8988T (cell line): Measurements from ENCODE around the gene RAB11FIP3.
"Not testable (repeated sequence)": the region's sequence is repeated elsewhere in the genome, so short reads cannot be mapped to it uniquely, and the experiment has no call there.

Source experiments
- DNase-seq: peaks from one replicate; pipeline ENCODE4 v3.0.0; 2011

Gene RAB11FIP3

DNA sequence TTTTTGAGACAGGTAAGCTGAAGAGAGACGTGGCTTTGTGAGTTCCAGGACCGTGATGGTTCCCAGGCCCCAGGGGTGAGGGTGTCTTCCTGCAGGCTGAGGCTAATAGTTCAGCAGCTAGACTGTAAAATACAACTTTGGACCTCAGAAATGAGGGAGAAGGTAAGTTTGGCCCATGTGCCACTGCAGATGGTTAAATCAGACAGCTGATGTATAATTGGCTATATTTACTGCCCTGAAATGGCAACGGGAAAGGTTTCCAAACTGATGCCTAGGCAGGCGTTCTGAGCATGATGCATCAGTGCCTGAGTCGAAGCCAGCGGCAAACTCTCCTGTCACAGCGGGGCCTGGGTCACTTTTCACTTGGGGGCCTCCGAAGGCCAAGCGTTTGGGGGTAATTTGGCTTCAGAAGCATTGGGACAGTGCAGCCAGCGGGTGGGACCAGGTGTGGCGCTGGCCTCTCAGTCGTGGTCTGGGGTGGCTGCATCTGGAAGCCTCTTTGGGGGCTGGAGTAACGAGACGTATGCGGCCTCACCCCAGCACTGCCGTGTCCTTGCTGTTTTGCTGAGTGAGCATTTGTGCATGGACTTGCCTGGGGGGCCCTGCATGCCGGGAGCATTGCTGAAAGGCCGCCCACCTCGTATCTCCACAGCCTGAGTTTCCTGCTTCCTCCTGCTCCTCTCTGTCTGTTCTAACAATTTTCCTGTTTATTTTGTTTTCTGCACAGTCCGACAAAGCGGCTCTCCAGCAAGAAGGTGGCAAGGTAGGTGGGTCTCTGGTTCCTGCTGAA is 70.8 kb downstream of the RAB11FIP3 start:
- DNase-seq = no peak

- DNase-seq = no peak
Measured at GRCh38 chr16:497258-497657, 71.8 kb downstream of the RAB11FIP3 start.

GRCh38 chr16:499924-500323 is 74.5 kb downstream of the RAB11FIP3 start:
- no peak for DNase-seq

- DNase-seq = no peak
Measured at GRCh38 chr16:500709-501108, 75.3 kb downstream of the RAB11FIP3 start.

DNA sequence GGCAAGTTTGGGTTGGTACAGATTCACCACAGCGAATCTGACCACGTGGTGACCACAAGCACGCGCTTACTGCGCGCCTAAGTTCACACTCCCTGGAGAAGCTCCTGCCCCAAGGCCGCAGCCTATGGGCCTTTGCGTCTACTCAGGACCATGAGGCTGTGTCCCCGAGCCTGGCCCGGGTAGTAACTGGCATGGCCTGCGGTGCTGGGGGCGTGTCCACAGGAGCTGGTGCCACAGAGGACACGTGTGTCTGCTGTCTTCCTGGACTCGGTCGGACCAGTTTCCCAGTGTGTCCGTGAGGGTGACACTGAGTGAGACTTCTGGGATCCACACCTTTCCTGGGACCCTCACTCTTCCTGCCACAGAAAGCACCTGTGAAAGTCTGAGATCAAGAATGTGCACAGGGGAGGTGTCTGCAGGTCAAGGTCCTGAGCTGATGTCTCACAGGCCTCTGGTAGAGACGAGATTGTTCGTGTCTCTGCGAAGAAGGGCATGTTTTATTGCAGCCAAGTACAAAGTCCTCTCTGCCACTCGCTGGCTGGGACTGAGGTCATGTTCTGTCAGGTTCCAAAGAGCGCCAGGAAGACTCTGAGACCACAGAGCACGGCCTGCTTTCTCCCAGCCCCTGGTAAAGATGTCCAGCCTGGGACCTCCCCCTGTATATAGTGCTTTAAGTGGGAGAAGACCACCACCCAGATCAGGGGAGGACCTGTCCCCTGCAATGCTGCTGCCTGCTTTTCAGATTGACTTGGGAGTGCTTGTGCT is 76.9 kb downstream of the RAB11FIP3 start:
- no peak for DNase-seq

GRCh38 chr16:503150-504071 is 78.0 kb downstream of the RAB11FIP3 start:
- no peak for DNase-seq

GRCh38 chr16:505479-506245 is 80.2 kb downstream of the RAB11FIP3 start:
- no peak for DNase-seq

GRCh38 chr16:506246-506546 is 80.7 kb downstream of the RAB11FIP3 start:
- DNase-seq = no peak

DNA sequence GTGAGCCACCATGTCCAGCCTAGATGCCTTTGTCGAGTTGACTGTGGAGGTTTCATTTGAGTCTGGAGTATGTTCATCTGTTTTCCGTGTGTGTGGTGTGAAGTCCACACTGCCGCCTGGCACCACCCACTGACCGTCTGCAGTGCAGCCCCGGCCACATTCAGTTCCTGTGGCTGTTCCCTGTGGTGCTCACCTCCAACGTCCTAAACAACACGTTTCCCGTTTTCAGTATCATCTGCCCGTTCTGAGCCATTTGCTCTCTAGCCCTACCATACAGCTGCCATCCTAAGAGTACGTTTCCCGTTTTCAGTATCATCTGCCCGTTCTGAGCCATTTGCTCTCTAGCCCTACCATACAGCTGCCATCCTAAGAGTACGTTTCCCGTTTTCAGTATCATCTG is 82.1 kb downstream of the RAB11FIP3 start:
- DNase-seq = not testable (repeated sequence)

DNA sequence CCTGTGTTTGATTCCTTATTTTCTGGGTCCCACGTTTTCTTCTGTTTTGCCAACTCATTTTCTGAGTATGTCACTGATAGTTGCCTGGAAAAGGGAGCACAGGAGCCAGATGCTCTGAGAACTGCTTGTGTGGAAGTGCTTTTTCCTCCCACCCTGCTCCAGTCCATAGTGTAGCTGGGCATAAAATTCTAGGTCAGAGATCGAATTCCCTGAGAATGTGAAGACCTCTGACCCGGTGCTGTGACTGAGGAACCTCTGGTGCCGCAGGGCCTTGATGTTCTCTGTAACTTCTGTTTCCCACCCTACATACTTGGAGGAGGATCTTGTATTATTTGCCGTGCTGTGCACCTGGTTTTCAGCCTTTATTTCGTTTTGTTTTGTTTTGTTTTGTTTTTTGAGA is 82.5 kb downstream of the RAB11FIP3 start:
- DNase-seq = no peak

DNA sequence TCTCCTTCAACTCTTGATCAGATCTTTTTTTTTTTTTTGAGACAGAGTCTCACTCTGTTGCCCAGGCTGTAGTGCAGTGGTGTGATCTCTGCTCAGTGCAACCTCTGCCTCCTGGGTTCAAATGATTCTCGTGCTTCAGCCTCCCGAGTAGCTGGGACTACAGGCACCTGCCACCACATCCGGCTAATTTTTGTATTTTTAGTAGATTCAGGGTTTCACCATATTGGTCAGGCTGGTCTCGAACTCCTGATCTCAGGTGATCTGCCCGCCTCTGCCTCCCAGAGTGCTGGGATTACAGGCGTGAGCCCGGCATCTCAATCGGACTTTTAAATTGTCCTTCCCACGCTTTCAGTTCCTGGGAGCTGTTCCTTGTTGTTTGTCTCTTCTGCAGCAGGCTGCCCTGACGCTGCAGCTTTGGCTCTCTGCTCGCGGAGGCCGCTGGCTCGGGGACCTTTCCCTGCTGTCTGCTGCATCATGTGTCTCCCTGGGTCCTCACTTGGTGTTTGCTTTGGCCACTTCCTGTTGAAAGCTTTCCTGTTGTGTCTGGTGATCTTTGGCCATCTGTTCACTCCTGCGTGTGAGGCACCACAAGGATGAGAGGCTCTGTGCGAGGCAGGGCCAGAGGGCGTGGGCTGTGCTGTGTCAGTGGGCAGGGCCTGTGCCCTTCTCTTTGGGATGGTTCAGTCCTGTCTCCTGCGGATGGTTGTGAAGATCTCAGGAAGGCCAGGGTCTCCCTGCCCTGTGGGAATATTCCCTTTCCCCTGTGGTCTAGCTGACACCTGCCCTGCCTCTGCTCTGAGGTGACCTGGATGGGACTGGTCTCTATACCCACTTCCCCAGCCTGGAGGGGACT is 83.7 kb downstream of the RAB11FIP3 start:
- DNase-seq = no peak

GRCh38 chr16:510066-510825 is 84.8 kb downstream of the RAB11FIP3 start:
- no peak for DNase-seq

GRCh38 chr16:512802-513201 is 87.4 kb downstream of the RAB11FIP3 start:
- no peak for DNase-seq

GRCh38 chr16:513950-514349 is 88.5 kb downstream of the RAB11FIP3 start:
- DNase-seq = no peak

DNA sequence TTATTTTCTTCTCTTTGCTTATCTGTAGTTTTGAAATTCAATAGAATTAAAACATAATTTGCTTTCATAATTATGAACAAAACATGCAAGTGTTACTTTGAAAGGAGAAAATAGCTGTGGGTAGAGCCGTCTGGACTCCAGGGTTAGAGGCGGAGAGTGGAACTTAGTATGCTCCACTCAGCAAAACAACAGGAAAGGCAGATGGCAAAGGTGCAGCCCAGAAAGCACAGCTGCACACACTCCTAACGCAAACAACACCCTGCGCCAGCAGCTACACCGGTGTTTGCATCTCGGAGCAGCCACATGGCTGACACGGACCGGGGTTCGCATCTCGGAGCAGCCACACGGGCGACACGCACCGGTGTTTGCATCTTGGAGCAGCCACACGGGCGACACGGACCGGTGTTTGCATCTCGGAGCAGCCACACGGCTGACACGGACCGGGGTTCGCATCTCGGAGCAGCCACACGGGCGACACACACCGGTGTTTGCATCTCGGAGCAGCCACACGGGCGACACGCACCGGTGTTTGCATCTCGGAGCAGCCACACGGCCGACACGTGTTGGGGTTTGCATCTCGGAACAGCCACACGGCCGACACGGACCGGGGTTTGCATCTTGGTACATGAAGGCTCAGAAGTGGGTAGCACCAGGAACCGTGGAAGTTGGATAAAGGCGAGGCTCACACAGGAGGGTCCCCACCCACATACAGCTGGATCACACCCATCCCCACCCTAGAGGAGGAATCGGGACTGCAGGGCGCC is 89.9 kb downstream of the RAB11FIP3 start:
- no peak for DNase-seq

DNA sequence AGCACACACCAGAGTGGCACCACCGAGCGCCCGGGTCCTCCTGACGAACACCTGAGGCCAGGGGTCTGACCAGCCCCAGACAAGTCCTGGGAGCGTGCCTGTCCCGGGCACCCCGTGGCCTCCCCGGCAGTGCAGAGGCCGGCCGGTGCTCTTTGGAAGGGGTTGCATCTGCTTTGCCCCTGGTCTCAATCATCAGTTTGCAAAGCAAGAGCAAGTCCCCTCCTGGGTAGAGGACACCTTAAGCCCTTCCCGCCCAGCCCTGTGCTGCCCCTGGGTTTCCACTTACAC is 90.4 kb downstream of the RAB11FIP3 start:
- no peak for DNase-seq

- no peak for DNase-seq
Measured at GRCh38 chr16:516301-516700, 90.9 kb downstream of the RAB11FIP3 start.

GRCh38 chr16:518858-519257 is 93.4 kb downstream of the RAB11FIP3 start:
- DNase-seq = no peak

DNA sequence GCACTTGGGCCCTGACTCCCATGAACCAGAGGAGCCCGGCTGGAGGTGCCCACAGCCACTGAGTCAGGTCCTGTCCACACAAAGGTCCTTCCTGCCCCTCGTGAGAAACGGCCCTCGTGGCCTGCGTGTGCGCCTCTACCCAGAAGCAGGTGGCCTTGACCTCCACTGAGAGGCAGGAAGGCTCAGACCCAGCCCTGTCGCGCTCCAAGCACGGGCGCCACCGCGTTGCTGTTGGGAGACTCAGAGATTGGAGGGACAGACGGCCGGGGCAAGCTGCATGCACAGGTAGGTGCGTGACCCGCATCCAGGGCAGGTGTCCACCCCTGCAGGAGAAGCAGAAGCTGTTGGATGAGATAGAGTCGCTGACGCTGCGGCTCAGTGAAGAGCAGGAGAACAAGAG is 94.0 kb downstream of the RAB11FIP3 start:
- DNase-seq = no peak
